SU-DHL-6 (cell line): Measurements from ENCODE around the gene MYL10.
A peak's percentile ranks its signal among the peaks of the same experiment; 100 is the strongest.

Source experiments
- H2AFZ ChIP-seq: fragments of 200-600 bp; sonication (generic); 2 replicates; pipeline ENCODE4 v1.6.1; 2014; ENCODE audit warnings: low read depth, mild to moderate bottlenecking, moderate library complexity, mixed read lengths, antibody characterized with exemption, low read length; ENCODE audit not compliant: severe bottlenecking
- H3F3A ChIP-seq: fragments of 200-600 bp; shearing (Covaris generic); 2 replicates; pipeline ENCODE4 v1.6.0; 2016; ENCODE audit warnings: antibody characterized with exemption, mild to moderate bottlenecking; ENCODE audit not compliant: insufficient read depth
- H3K27ac ChIP-seq: fragments of 200-600 bp; sonication (generic); 2 replicates; pipeline ENCODE4 v1.5.1; 2016; ENCODE audit warnings: low read depth, mild to moderate bottlenecking, low read length, moderate library complexity, mixed read lengths
- H3K27me3 ChIP-seq: fragments of 200-600 bp; sonication (generic), shearing (Covaris generic); 2 replicates; pipeline ENCODE4 v1.6.0; 2014; ENCODE audit warnings: mild to moderate bottlenecking, low read length
- H3K36me3 ChIP-seq: fragments of 200-600 bp; sonication (generic); 2 replicates; pipeline ENCODE4 v1.6.1; 2014; ENCODE audit warnings: mild to moderate bottlenecking, low read length, mixed read lengths
- H3K4me2 ChIP-seq: fragments of 300-600, 200-600 bp; shearing (Covaris generic), sonication (generic); 2 replicates; pipeline ENCODE4 v1.6.0; 2014; ENCODE audit warnings: low read length, low read depth, mild to moderate bottlenecking; ENCODE audit not compliant: poor library complexity, severe bottlenecking
- H3K4me3 ChIP-seq: fragments of 200-600 bp; sonication (generic); 2 replicates; pipeline ENCODE4 v1.5.1; 2014; ENCODE audit warnings: antibody characterized with exemption, low read length, mild to moderate bottlenecking, mixed read lengths; ENCODE audit not compliant: insufficient read depth, poor library complexity, severe bottlenecking
- H3K79me2 ChIP-seq: fragments of 200-600 bp; sonication (generic); 2 replicates; pipeline ENCODE4 v1.6.1; 2014; ENCODE audit warnings: mild to moderate bottlenecking, low read length, moderate library complexity; ENCODE audit not compliant: insufficient read depth
- H3K9ac ChIP-seq: fragments of 200-600 bp; sonication (generic); 2 replicates; pipeline ENCODE4 v1.7.0; 2014; ENCODE audit warnings: mild to moderate bottlenecking, low read length
- H3K9me2 ChIP-seq: fragments of 200-600 bp; sonication (generic); replicated peaks from 2 replicates; pipeline ENCODE4 v1.6.1; 2014; ENCODE audit warnings: low read length; ENCODE audit not compliant: insufficient read depth
- H3K9me3 ChIP-seq: fragments of 200-600 bp; sonication (generic); 2 replicates; pipeline ENCODE4 v1.6.1; 2014; ENCODE audit warnings: low read length, mixed read lengths; ENCODE audit not compliant: insufficient read depth
- H4K20me1 ChIP-seq: fragments of 200-600 bp; sonication (generic); 2 replicates; pipeline ENCODE4 v1.6.1; 2014; ENCODE audit warnings: low read depth, mild to moderate bottlenecking, antibody characterized with exemption, low read length, moderate library complexity, mixed read lengths
- EZH2phosphoT487 ChIP-seq: fragments of 200-600 bp; sonication (generic), shearing (Covaris generic); conservative IDR thresholded peaks from 2 replicates; pipeline ENCODE4 v1.6.1; 2018; ENCODE audit warnings: mild to moderate bottlenecking, antibody characterized with exemption, low read length, moderate library complexity, mixed read lengths
- TF ChIP-seq, protein P1 (sequence below): fragments of 200-600 bp; sonication (generic); IDR thresholded peaks from one replicate; pipeline ENCODE4 v1.5.1; 2017; ENCODE audit warnings: antibody characterized with exemption, mild to moderate bottlenecking, low read length, moderate library complexity; ENCODE audit not compliant: insufficient read depth, poor library complexity, severe bottlenecking

MYL10 gene

DNA sequence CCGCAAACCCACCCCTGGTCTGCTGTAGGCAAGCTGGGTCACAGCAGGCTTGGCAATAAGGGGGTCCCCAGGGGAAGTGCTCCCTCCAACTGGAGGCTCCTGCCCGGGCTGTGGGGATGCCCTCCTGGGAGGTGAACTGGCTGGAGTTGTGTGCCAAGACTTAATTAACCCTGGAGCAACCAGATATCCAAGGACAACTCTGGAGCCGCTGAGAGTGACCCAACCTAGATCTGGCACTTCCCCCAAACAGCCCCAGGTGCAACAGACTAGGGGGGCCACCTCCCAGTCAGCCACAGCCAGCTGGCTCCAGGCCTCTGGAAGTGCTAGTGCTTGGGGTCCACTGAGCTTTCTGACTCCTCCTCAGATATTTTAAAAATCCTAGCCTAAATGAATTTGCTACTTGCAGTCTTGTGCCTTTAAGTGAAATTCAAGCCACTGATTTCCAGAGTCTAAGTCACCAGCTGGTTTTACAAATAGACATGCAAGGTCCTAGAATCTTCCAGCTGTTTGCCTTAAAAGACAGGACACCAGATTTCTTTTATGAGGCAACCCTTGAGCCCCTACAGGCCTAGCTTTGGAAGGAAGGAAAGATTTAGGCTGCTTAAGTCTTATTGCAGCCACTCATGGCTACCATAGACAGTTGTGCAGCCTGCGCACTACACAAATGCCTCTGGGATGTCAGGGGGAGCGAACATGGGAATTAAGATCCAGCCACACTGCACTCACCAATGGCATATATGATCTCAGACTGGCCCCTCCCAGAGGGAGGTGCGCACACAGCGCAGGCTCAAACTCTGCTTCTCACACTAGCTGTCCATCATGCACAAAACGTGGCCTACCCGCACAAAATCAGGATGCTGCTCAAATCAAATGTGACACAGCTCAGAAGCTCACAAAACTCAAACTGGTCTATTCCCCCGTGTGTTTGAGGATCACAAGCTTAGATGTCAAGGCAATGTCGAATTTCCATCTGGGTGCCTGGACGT, 42.6 kb upstream of the MYL10 start:
- no peaks in the 10 kb centered on the region for H3K9me3 ChIP-seq
- no peaks in the 10 kb centered on the region for H3K9me2 ChIP-seq
- no peaks in the 10 kb centered on the region for H3F3A ChIP-seq
- no peaks in the 10 kb centered on the region for H3K27me3 ChIP-seq
- no peak overlapping the region for H3K9ac ChIP-seq
- H3K36me3 ChIP-seq = no peaks in the 10 kb centered on the region
- H2AFZ ChIP-seq = no peak overlapping the region
- H3K4me3 ChIP-seq = no peak overlapping the region
- H3K27ac ChIP-seq = no peak overlapping the region
- no peaks in the 10 kb centered on the region for H4K20me1 ChIP-seq
- no peaks in the 10 kb centered on the region for H3K79me2 ChIP-seq
- H3K4me2 ChIP-seq = no peak overlapping the region
- TF ChIP-seq, protein P1, sequence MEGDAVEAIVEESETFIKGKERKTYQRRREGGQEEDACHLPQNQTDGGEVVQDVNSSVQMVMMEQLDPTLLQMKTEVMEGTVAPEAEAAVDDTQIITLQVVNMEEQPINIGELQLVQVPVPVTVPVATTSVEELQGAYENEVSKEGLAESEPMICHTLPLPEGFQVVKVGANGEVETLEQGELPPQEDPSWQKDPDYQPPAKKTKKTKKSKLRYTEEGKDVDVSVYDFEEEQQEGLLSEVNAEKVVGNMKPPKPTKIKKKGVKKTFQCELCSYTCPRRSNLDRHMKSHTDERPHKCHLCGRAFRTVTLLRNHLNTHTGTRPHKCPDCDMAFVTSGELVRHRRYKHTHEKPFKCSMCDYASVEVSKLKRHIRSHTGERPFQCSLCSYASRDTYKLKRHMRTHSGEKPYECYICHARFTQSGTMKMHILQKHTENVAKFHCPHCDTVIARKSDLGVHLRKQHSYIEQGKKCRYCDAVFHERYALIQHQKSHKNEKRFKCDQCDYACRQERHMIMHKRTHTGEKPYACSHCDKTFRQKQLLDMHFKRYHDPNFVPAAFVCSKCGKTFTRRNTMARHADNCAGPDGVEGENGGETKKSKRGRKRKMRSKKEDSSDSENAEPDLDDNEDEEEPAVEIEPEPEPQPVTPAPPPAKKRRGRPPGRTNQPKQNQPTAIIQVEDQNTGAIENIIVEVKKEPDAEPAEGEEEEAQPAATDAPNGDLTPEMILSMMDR = no peak
- TF ChIP-seq EZH2phosphoT487 = no peak

DNA sequence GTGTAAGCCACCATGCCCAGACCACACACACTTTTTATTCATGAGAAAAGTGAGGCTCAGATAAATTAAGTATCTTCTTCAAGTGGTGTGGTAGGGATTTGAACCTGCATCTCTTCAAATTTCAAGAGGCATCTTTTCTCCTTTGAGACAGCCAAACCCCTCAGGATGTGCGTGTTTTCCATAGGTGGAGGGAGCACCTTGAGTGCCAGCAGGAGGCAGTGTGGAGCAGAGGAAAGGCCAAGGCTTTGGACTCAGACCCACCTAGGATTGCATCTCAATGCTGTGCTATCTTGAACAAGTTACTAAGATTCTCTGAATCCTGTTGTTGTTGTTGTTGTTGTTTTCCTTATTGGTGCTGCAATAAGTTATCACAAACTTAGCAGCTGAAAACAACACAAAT, 40.2 kb upstream of the MYL10 start:
- no peak overlapping the region for H3K9ac ChIP-seq
- H3K27ac ChIP-seq = no peak overlapping the region
- no peak overlapping the region for H2AFZ ChIP-seq
- H3K4me2 ChIP-seq = no peak overlapping the region
- no peaks in the 10 kb centered on the region for H4K20me1 ChIP-seq
- H3K9me3 ChIP-seq = no peaks in the 10 kb centered on the region
- H3K79me2 ChIP-seq = no peaks in the 10 kb centered on the region
- H3K36me3 ChIP-seq = no peaks in the 10 kb centered on the region
- H3F3A ChIP-seq = no peaks in the 10 kb centered on the region
- no peaks in the 10 kb centered on the region for H3K9me2 ChIP-seq
- TF ChIP-seq, protein P1 = peak; percentile 33
- TF ChIP-seq EZH2phosphoT487 = no peak
- H3K27me3 ChIP-seq = no peaks in the 10 kb centered on the region
- H3K4me3 ChIP-seq = no peak overlapping the region

DNA sequence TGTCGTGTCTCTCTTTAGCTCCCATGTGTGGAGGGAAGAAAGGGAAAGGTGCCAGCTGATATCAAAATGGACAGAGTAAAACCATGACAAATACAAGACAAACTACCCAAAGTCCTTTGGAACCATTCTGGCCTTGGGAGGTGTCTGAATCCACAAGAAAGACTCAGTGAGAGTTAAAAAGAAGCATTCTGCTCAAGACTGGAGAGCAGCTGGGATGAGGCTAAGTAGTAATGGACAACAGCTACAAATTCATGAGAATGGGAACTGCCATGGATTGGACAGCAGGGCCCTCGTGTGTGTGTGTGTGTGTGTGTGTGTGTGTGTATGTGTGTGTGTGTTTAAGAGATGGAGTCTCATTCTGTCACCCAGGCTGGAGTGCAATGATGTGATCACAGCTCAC, 39.6 kb upstream of the MYL10 start:
- no peaks in the 10 kb centered on the region for H3K9me2 ChIP-seq
- no peak overlapping the region for H3K27ac ChIP-seq
- no peaks in the 10 kb centered on the region for H3K79me2 ChIP-seq
- no peaks in the 10 kb centered on the region for H3K36me3 ChIP-seq
- H3K9me3 ChIP-seq = no peaks in the 10 kb centered on the region
- no peaks in the 10 kb centered on the region for H4K20me1 ChIP-seq
- no peaks in the 10 kb centered on the region for H3K27me3 ChIP-seq
- no peak overlapping the region for H3K9ac ChIP-seq
- no peaks in the 10 kb centered on the region for H3F3A ChIP-seq
- no peak overlapping the region for H3K4me3 ChIP-seq
- H2AFZ ChIP-seq = no peak overlapping the region
- TF ChIP-seq, protein P1 = no peak
- no peak for TF ChIP-seq EZH2phosphoT487
- no peak overlapping the region for H3K4me2 ChIP-seq
